Measurements from ENCODE around the gene CHD1. TPM values are rescaled to one million over a fixed set of nuclear protein-coding genes. Genes with fewer than 3 reads are reported as not detected.

CHD1 gene
- total and polyA plus RNA-seq, 2 donors: 55.7 to 170 TPM

- no peak for DNase-seq (ENCODE audit: low read depth in 6 of 9, low spot score in 9 of 9)
- no peak overlapping the region for H3K4me3 ChIP-seq (ENCODE audit: low read length in 2 of 2)
- no peaks in the 10 kb centered on the region for H3K4me1 ChIP-seq (ENCODE audit: control insufficient read depth in 2 of 2, insufficient read depth in 2 of 2, low read length in 2 of 2)
- H3K36me3 ChIP-seq (ENCODE audit: control insufficient read depth in 2 of 2, insufficient read depth in 2 of 2, low read length in 1 of 2): peaks cover 14 to 91% of the 10 kb centered on the region in 2 donors
- H3K9me3 ChIP-seq (ENCODE audit: control insufficient read depth in 2 of 2, insufficient read depth in 1 of 2, low read length in 1 of 2): no peaks in the 10 kb centered on the region
- no peaks in the 10 kb centered on the region for H3K27me3 ChIP-seq (ENCODE audit: control insufficient read depth in 2 of 2, insufficient read depth in 1 of 2, low read length in 1 of 2)
- H3K27ac ChIP-seq (ENCODE audit: low read depth in 1 of 2, low read length in 1 of 2): no peak overlapping the region
These were observed 30.1 kb downstream of the CHD1 start for GRCh38 chr5:98898743-98899142.

DNA sequence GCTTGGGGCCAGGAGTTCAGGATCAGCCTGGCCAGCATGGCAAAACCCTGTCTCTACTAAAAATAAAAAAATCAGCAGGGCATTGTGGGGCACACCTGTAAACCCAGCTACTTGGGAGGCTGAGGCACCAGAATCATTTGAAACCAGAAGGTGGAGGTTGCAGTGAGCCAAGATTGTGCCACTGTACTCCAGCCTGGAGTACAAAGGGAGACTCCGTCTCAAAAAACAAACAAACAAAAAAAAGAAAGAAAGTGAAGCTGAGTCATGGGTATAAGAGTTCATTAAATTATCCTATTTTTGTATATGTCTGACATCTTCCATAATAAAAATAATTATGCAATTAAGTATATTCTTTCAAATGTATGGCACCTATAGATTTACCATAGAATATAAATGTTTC is 37.2 kb downstream of the CHD1 start:
- Histone ChIP-seq H3K36me3 (ENCODE audit: control insufficient read depth in 2 of 2, insufficient read depth in 2 of 2, low read length in 1 of 2) (peaks cover 18 to 86% of the 10 kb centered on the region in 2 donors), H3K9me3 (ENCODE audit: control insufficient read depth in 2 of 2, insufficient read depth in 1 of 2, low read length in 1 of 2) (no peaks in the 10 kb centered on the region), H3K27ac (ENCODE audit: low read depth in 1 of 2, low read length in 1 of 2) (no peak overlapping the region), H3K27me3 (ENCODE audit: control insufficient read depth in 2 of 2, insufficient read depth in 1 of 2, low read length in 1 of 2) (no peaks in the 10 kb centered on the region), H3K4me3 (ENCODE audit: low read length in 2 of 2) (no peak overlapping the region), H3K4me1 (ENCODE audit: control insufficient read depth in 2 of 2, insufficient read depth in 2 of 2, low read length in 2 of 2) (no peaks in the 10 kb centered on the region)
- WGBS: 98% methylated on average over 1 of the region's 1 CpG
- DNase-seq (ENCODE audit: low read depth in 6 of 9, low spot score in 9 of 9): no peak

DNA sequence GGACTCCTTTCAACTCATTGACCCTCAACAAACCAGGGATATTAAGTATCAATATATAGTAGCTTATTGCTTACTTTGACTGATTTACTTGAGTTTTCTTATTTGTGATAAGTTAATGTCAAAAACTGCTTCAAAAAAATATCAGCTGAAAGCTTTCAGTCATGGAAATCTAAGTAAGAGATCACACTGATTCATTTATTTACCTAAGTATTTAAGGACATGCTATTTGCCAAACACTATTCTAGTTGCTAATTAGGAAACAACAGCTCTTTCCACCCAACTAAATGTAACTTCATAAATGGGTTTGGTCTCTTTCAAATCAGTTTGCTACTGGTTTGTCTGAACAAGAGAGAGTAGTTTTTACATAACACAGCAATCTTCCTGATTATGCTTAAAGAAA is 48.2 kb downstream of the CHD1 start:
- Histone ChIP-seq H3K27me3 (ENCODE audit: control insufficient read depth in 2 of 2, insufficient read depth in 1 of 2, low read length in 1 of 2) (no peaks in the 10 kb centered on the region), H3K36me3 (ENCODE audit: control insufficient read depth in 2 of 2, insufficient read depth in 2 of 2, low read length in 1 of 2) (peaks cover 38 to 87% of the 10 kb centered on the region in 2 donors), H3K4me1 (ENCODE audit: control insufficient read depth in 2 of 2, insufficient read depth in 2 of 2, low read length in 2 of 2) (no peaks in the 10 kb centered on the region), H3K4me3 (ENCODE audit: low read length in 2 of 2) (no peak overlapping the region), H3K9me3 (ENCODE audit: control insufficient read depth in 2 of 2, insufficient read depth in 1 of 2, low read length in 1 of 2) (no peaks in the 10 kb centered on the region), H3K27ac (ENCODE audit: low read depth in 1 of 2, low read length in 1 of 2) (no peak overlapping the region)
- DNase-seq (ENCODE audit: low read depth in 6 of 9, low spot score in 9 of 9): no peak

GRCh38 chr5:98880151-98880550 is 48.7 kb downstream of the CHD1 start:
- Histone ChIP-seq H3K27me3 (ENCODE audit: control insufficient read depth in 2 of 2, insufficient read depth in 1 of 2, low read length in 1 of 2) (no peaks in the 10 kb centered on the region), H3K4me1 (ENCODE audit: control insufficient read depth in 2 of 2, insufficient read depth in 2 of 2, low read length in 2 of 2) (no peaks in the 10 kb centered on the region), H3K27ac (ENCODE audit: low read depth in 1 of 2, low read length in 1 of 2) (no peak overlapping the region), H3K4me3 (ENCODE audit: low read length in 2 of 2) (no peak overlapping the region), H3K9me3 (ENCODE audit: control insufficient read depth in 2 of 2, insufficient read depth in 1 of 2, low read length in 1 of 2) (no peaks in the 10 kb centered on the region), H3K36me3 (ENCODE audit: control insufficient read depth in 2 of 2, insufficient read depth in 2 of 2, low read length in 1 of 2) (peaks cover 36 to 88% of the 10 kb centered on the region in 2 donors)
- no peak for DNase-seq (ENCODE audit: low read depth in 6 of 9, low spot score in 9 of 9)
- WGBS: 96% methylated on average over 3 of the region's 3 CpGs

- H3K36me3 ChIP-seq (ENCODE audit: control insufficient read depth in 2 of 2, insufficient read depth in 2 of 2, low read length in 1 of 2): peaks cover 33 to 85% of the 10 kb centered on the region in 2 donors
- H3K4me1 ChIP-seq (ENCODE audit: control insufficient read depth in 2 of 2, insufficient read depth in 2 of 2, low read length in 2 of 2): no peaks in the 10 kb centered on the region
- no peak overlapping the region for H3K4me3 ChIP-seq (ENCODE audit: low read length in 2 of 2)
- no peaks in the 10 kb centered on the region for H3K27me3 ChIP-seq (ENCODE audit: control insufficient read depth in 2 of 2, insufficient read depth in 1 of 2, low read length in 1 of 2)
- H3K27ac ChIP-seq (ENCODE audit: low read depth in 1 of 2, low read length in 1 of 2): no peak overlapping the region
- WGBS: 97% methylated on average over 2 of the region's 2 CpGs
- no peak for DNase-seq (ENCODE audit: low read depth in 6 of 9, low spot score in 9 of 9)
- no peaks in the 10 kb centered on the region for H3K9me3 ChIP-seq (ENCODE audit: control insufficient read depth in 2 of 2, insufficient read depth in 1 of 2, low read length in 1 of 2)
These were observed 51.2 kb downstream of the CHD1 start for GRCh38 chr5:98877600-98877999.

- 98% methylated on average over 4 of the region's 4 CpGs for WGBS
- Histone ChIP-seq H3K9me3 (ENCODE audit: control insufficient read depth in 2 of 2, insufficient read depth in 1 of 2, low read length in 1 of 2) (no peaks in the 10 kb centered on the region), H3K27me3 (ENCODE audit: control insufficient read depth in 2 of 2, insufficient read depth in 1 of 2, low read length in 1 of 2) (no peaks in the 10 kb centered on the region)
These were observed 56.1 kb downstream of the CHD1 start for GRCh38 chr5:98872674-98873073.

GRCh38 chr5:98865690-98866089 is 63.1 kb downstream of the CHD1 start:
- Histone ChIP-seq H3K36me3 (ENCODE audit: control insufficient read depth in 2 of 2, insufficient read depth in 2 of 2, low read length in 1 of 2) (peaks cover 26 to 87% of the 10 kb centered on the region in 2 donors), H3K4me3 (ENCODE audit: low read length in 2 of 2) (no peak overlapping the region), H3K4me1 (ENCODE audit: control insufficient read depth in 2 of 2, insufficient read depth in 2 of 2, low read length in 2 of 2) (no peaks in the 10 kb centered on the region), H3K9me3 (ENCODE audit: control insufficient read depth in 2 of 2, insufficient read depth in 1 of 2, low read length in 1 of 2) (no peaks in the 10 kb centered on the region), H3K27ac (ENCODE audit: low read depth in 1 of 2, low read length in 1 of 2) (no peak overlapping the region), H3K27me3 (ENCODE audit: control insufficient read depth in 2 of 2, insufficient read depth in 1 of 2, low read length in 1 of 2) (no peaks in the 10 kb centered on the region)
- DNase-seq (ENCODE audit: low read depth in 6 of 9, low spot score in 9 of 9): no peak
- 94% methylated on average over 2 of the region's 2 CpGs for WGBS

More at GRCh38 chr5:98872674-98873073, 56.1 kb downstream of the CHD1 start:
- Histone ChIP-seq H3K36me3 (ENCODE audit: control insufficient read depth in 2 of 2, insufficient read depth in 2 of 2, low read length in 1 of 2) (peaks cover 26 to 78% of the 10 kb centered on the region in 2 donors), H3K4me3 (ENCODE audit: low read length in 2 of 2) (no peak overlapping the region), H3K27ac (ENCODE audit: low read depth in 1 of 2, low read length in 1 of 2) (no peak overlapping the region), H3K4me1 (ENCODE audit: control insufficient read depth in 2 of 2, insufficient read depth in 2 of 2, low read length in 2 of 2) (no peaks in the 10 kb centered on the region)
- no peak for DNase-seq (ENCODE audit: low read depth in 6 of 9, low spot score in 9 of 9)

DNA sequence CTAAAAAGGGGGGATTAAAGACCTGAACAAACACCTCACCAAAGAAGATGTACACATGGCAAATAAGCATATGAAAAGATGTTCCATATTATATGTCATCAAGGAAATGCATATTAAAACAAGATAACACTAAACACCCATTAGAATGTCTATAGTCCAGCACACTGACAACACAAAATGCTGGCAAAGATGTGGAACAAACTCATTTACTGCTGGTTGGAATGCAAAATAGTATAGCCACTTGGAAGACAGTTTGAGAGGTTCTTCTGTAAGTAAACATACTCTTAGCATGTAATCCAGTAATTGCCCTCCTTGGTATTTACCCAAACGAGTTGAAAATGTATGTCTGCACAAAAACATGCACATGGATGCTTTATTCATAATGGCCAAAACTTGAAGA is 81.8 kb downstream of the CHD1 start:
- no peak overlapping the region for H3K4me3 ChIP-seq (ENCODE audit: low read length in 2 of 2)
- H3K9me3 ChIP-seq (ENCODE audit: control insufficient read depth in 2 of 2, insufficient read depth in 1 of 2, low read length in 1 of 2): peaks cover 1 to 16% of the 10 kb centered on the region in 2 donors
- H3K27ac ChIP-seq (ENCODE audit: low read depth in 1 of 2, low read length in 1 of 2): no peak overlapping the region
- H3K36me3 ChIP-seq (ENCODE audit: control insufficient read depth in 2 of 2, insufficient read depth in 2 of 2, low read length in 1 of 2): no peaks in the 10 kb centered on the region
- H3K27me3 ChIP-seq (ENCODE audit: control insufficient read depth in 2 of 2, insufficient read depth in 1 of 2, low read length in 1 of 2): no peaks in the 10 kb centered on the region
- H3K4me1 ChIP-seq (ENCODE audit: control insufficient read depth in 2 of 2, insufficient read depth in 2 of 2, low read length in 2 of 2): no peaks in the 10 kb centered on the region
- WGBS: 91% methylated on average over 1 of the region's 1 CpG
- DNase-seq (ENCODE audit: low read depth in 6 of 9, low spot score in 9 of 9): no peak

- Histone ChIP-seq H3K27me3 (ENCODE audit: control insufficient read depth in 2 of 2, insufficient read depth in 1 of 2, low read length in 1 of 2) (no peaks in the 10 kb centered on the region), H3K27ac (ENCODE audit: low read depth in 1 of 2, low read length in 1 of 2) (no peak overlapping the region), H3K4me1 (ENCODE audit: control insufficient read depth in 2 of 2, insufficient read depth in 2 of 2, low read length in 2 of 2) (no peaks in the 10 kb centered on the region), H3K36me3 (ENCODE audit: control insufficient read depth in 2 of 2, insufficient read depth in 2 of 2, low read length in 1 of 2) (no peaks in the 10 kb centered on the region), H3K9me3 (ENCODE audit: control insufficient read depth in 2 of 2, insufficient read depth in 1 of 2, low read length in 1 of 2) (peaks cover 1 to 16% of the 10 kb centered on the region in 2 donors), H3K4me3 (ENCODE audit: low read length in 2 of 2) (no peak overlapping the region)
- 97% methylated on average over 3 of the region's 3 CpGs for WGBS
- no peak for DNase-seq (ENCODE audit: low read depth in 6 of 9, low spot score in 9 of 9)
These were observed 82.3 kb downstream of the CHD1 start for GRCh38 chr5:98846520-98846919.

- no peaks in the 10 kb centered on the region for H3K36me3 ChIP-seq (ENCODE audit: control insufficient read depth in 2 of 2, insufficient read depth in 2 of 2, low read length in 1 of 2)
- DNase-seq (ENCODE audit: low read depth in 6 of 9, low spot score in 9 of 9): no peak
- H3K4me3 ChIP-seq (ENCODE audit: low read length in 2 of 2): no peak overlapping the region
- no peaks in the 10 kb centered on the region for H3K27me3 ChIP-seq (ENCODE audit: control insufficient read depth in 2 of 2, insufficient read depth in 1 of 2, low read length in 1 of 2)
- H3K27ac ChIP-seq (ENCODE audit: low read depth in 1 of 2, low read length in 1 of 2): no peak overlapping the region
- 99% methylated on average over 8 of the region's 8 CpGs for WGBS
- no peaks in the 10 kb centered on the region for H3K4me1 ChIP-seq (ENCODE audit: control insufficient read depth in 2 of 2, insufficient read depth in 2 of 2, low read length in 2 of 2)
- H3K9me3 ChIP-seq (ENCODE audit: control insufficient read depth in 2 of 2, insufficient read depth in 1 of 2, low read length in 1 of 2): peaks cover 1 to 16% of the 10 kb centered on the region in 2 donors
These were observed 82.9 kb downstream of the CHD1 start for GRCh38 chr5:98845878-98846277.
